ENCODE data around the gene CCDC187. TPM values are rescaled to one million over a fixed set of nuclear protein-coding genes. Genes with fewer than 3 reads are reported as not detected.
A peak's percentile ranks its signal among the peaks of the same experiment; 100 is the strongest.

CCDC187 gene
- total and polyA plus RNA-seq, 12 donors = 0.02 to 0.07 (median 0.03) TPM; not detected in 8

DNA sequence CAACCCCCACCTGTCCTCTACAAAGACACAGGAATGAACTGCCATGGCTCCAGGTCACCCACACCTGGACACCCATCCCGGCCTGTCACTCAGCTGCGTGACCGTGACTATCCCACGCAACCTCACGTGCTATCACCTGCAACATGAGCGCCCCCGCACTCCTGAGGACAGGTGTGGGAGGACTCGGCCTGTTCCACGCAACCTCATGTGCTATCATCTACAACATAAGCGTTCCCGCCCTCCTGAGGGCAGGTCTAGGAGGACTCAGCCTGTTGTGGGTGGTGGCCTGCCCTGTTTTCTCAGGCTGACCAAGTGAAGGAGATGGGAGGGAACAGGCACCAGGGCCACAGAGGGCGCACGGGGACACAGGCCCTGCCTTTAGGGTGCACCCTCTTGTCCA, 62.4 kb downstream of the CCDC187 start:
- Histone ChIP-seq H3K4me3 (no peak overlapping the region), H3K4me1 (peaks cover 10 to 77% (median 55%) of the 10 kb centered on the region in 9 donors), H3K27me3 (no peaks in the 10 kb centered on the region), H3K27ac (no peak overlapping the region), H3K9me3 (no peaks in the 10 kb centered on the region), H3K36me3 (peaks cover 0 to 3% (median 0%) of the 10 kb centered on the region in 9 donors)
- ATAC-seq = no peak
- no peak for DNase-seq
- TF ChIP-seq, protein P1, sequence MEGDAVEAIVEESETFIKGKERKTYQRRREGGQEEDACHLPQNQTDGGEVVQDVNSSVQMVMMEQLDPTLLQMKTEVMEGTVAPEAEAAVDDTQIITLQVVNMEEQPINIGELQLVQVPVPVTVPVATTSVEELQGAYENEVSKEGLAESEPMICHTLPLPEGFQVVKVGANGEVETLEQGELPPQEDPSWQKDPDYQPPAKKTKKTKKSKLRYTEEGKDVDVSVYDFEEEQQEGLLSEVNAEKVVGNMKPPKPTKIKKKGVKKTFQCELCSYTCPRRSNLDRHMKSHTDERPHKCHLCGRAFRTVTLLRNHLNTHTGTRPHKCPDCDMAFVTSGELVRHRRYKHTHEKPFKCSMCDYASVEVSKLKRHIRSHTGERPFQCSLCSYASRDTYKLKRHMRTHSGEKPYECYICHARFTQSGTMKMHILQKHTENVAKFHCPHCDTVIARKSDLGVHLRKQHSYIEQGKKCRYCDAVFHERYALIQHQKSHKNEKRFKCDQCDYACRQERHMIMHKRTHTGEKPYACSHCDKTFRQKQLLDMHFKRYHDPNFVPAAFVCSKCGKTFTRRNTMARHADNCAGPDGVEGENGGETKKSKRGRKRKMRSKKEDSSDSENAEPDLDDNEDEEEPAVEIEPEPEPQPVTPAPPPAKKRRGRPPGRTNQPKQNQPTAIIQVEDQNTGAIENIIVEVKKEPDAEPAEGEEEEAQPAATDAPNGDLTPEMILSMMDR (IDR thresholded peaks at IDR 0.05) = no peak
- WGBS, 2 donors = 95 to 97% methylated on average over 13 of the region's 13 CpGs
- intact Hi-C loops (cut with DNase I) = loop anchor here in 1 of 10 donors (10.0 kb wide), 1 partner anchor 257 kb away; no protein-coding TSS in a partner anchor

DNA sequence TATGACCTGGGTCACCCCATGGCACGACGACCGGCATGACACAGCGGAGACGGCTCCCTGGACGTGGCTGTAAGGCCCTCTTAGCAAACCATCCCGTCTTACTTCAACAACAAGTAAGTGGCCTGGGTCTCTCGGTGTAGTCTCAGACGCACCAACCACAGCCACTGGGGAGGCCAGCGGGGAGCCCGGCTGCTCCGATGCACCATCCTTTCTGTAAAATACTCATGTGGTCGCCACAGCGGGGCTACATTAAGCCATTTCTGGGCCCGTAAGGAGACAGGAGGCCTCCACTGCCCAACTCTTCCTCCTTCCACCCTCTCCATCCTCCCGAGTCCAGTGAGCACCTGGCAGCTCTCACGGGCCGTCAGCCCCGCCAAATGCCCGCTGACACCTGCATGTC, 63.0 kb downstream of the CCDC187 start:
- Histone ChIP-seq H3K9me3 (no peaks in the 10 kb centered on the region), H3K27ac (peak overlapping the region in 5 of 10 donors; percentile 68 to 80 (median 79)), H3K4me3 (no peak overlapping the region), H3K36me3 (peaks cover 0 to 9% (median 0%) of the 10 kb centered on the region in 9 donors), H3K27me3 (no peaks in the 10 kb centered on the region), H3K4me1 (peaks cover 10 to 77% (median 55%) of the 10 kb centered on the region in 9 donors)
- intact Hi-C loops (cut with DNase I) = loop anchor here in 1 of 10 donors (10.0 kb wide), 1 partner anchor 256 kb away; no protein-coding TSS in a partner anchor
- ATAC-seq = no peak
- TF ChIP-seq, protein P1 (IDR thresholded peaks at IDR 0.05) = no peak
- no peak for DNase-seq
- 90 to 92% methylated on average over 20 of the region's 20 CpGs for WGBS, 2 donors

DNA sequence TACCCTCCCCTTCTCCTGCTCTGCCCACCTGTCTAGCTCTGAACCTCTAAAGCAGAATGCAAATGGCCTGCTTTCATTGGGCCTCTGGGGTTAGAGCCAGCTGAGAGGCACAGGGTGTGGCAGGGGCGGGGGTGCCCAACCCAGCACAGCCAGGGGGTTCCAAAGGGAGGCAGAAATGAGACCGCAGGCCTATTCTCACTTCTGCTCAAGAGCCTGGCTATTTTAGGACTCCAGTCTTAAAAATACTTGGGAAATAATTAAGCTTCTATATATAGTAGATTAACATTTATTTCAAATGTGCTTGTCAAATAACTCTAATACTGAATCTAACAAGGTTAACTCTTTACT, 63.9 kb downstream of the CCDC187 start:
- no peaks in the 10 kb centered on the region for H3K9me3 ChIP-seq
- intact Hi-C loops (cut with DNase I) = loop anchor here in 1 of 10 donors (10.0 kb wide), 1 partner anchor 255 kb away; no protein-coding TSS in a partner anchor
- peaks cover 10 to 73% (median 51%) of the 10 kb centered on the region in 9 donors for H3K4me1 ChIP-seq
- ATAC-seq (peak; percentile 55 to 87 (median 68)), DNase-seq (no peak)
- TF ChIP-seq, protein P1 (IDR thresholded peaks at IDR 0.05) = no peak
- H3K27me3 ChIP-seq = no peaks in the 10 kb centered on the region
- peaks cover 0 to 17% (median 0%) of the 10 kb centered on the region in 9 donors for H3K36me3 ChIP-seq
- WGBS, 2 donors = 44 to 59% methylated on average over 2 of the region's 2 CpGs
- peak overlapping the region in 1 of 10 donors; percentile 2 for H3K4me3 ChIP-seq
- peak overlapping the region in 8 of 10 donors; percentile 65 to 82 (median 79) for H3K27ac ChIP-seq

DNA sequence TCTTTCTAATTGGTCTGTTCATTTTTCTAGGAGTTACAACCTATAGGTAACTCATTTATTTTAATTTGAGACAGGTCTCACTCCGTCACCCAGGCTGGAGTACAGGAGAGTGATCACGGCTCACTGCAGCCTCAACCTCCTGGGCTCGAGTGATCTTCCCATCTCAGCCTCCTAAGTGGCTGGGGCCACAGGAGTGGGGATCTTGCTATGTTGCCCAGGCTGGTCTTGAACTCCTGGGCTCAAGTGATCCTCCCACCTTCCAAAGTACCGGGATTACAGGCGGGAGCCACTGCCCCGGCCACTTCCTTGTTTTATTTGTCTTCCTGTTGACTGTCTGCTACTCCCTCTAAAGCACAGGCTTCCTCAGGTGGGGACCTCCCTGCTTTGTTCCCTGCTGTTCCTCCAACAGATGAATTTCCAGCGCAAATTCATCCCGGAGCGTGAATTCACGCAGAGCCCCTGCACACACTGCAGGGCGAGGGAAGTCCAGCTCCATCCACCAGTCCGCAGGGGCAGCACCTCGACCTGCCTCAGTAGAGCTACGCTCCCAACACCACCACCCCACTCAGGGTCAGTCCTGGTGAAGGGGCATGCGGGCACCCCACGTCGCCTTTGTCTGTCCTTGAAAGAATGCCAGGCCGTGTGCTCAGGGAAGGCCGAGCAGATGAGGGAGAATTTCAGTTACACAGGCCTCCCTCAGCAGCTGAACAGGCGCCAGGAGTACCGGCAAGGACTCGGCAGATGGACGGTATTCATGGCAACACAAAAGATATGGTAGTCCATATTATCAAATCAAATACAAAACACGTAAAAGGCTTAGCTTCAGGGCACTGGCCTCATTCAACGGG, 64.5 kb downstream of the CCDC187 start:
- Histone ChIP-seq H3K36me3 (peaks cover 0 to 19% (median 0%) of the 10 kb centered on the region in 9 donors), H3K27me3 (no peaks in the 10 kb centered on the region), H3K4me1 (peaks cover 5 to 67% (median 45%) of the 10 kb centered on the region in 9 donors), H3K9me3 (no peaks in the 10 kb centered on the region), H3K27ac (peak overlapping the region in 8 of 10 donors; percentile 65 to 82 (median 79)), H3K4me3 (peak overlapping the region in 1 of 10 donors; percentile 2)
- peak; percentile 6 to 67 (median 38) for ATAC-seq
- WGBS, 2 donors = 56 to 58% methylated on average over 25 of the region's 25 CpGs
- TF ChIP-seq, protein P1 (IDR thresholded peaks at IDR 0.05) = no peak
- intact Hi-C loops (cut with DNase I) = no loop called here
- no peak for DNase-seq

Data from heart right ventricle (tissue), 16 donors.